HG02840 (cell line): Measurements from ENCODE around the gene XPC.

Experiments
- ATAC-seq: cut with Tn5 transposase; IDR thresholded peaks from one replicate; pipeline ENCODE4 v1.9.1; 2021; ENCODE audit warnings: mild to moderate bottlenecking, moderate library complexity, moderate number of reproducible peaks; ENCODE audit not compliant: unreplicated experiment, low FRiP score

The XPC gene

GRCh38 chr3:14208977-14209394, 30.6 kb upstream of the XPC start:
- no peak for ATAC-seq

- no peak for ATAC-seq
Observed at GRCh38 chr3:14208168-14208567, 29.8 kb upstream of the XPC start.

- no peak for ATAC-seq
Observed at GRCh38 chr3:14206548-14207177, 28.3 kb upstream of the XPC start.

GRCh38 chr3:14204515-14205284, 26.3 kb upstream of the XPC start:
- no peak for ATAC-seq

- no peak for ATAC-seq
Observed at GRCh38 chr3:14203521-14204079, 25.2 kb upstream of the XPC start.

GRCh38 chr3:14202874-14203520, 24.6 kb upstream of the XPC start:
- no peak for ATAC-seq

- ATAC-seq: no peak
Observed at GRCh38 chr3:14201940-14202684, 23.7 kb upstream of the XPC start.

GRCh38 chr3:14200841-14201240, 22.4 kb upstream of the XPC start:
- ATAC-seq: no peak

GRCh38 chr3:14200276-14200675, 21.9 kb upstream of the XPC start:
- no peak for ATAC-seq

- no peak for ATAC-seq
Observed at GRCh38 chr3:14199641-14200040, 21.2 kb upstream of the XPC start.

- no peak for ATAC-seq
Observed at GRCh38 chr3:14194865-14195264, 16.5 kb upstream of the XPC start.

- ATAC-seq: no peak
Observed at GRCh38 chr3:14188041-14188754, 9.8 kb upstream of the XPC start.

- ATAC-seq: no peak
Observed at GRCh38 chr3:14186854-14187458, 8.6 kb upstream of the XPC start.

GRCh38 chr3:14183015-14183577, 4.7 kb upstream of the XPC start:
- no peak for ATAC-seq

GRCh38 chr3:14181253-14181652, 2.9 kb upstream of the XPC start:
- no peak for ATAC-seq

GRCh38 chr3:14179795-14180194, 1.4 kb upstream of the XPC start:
- ATAC-seq: no peak

- ATAC-seq: no peak
Observed at GRCh38 chr3:14179114-14179465, 689 bp upstream of the XPC start.

- peak; percentile 3 for ATAC-seq
Observed at GRCh38 chr3:14177580-14178246, 688 bp downstream of the XPC start.
